Left ventricle myocardium inferior (tissue), 1 donor: Measurements from ENCODE around the gene ADAR. TPM values are rescaled to one million over a fixed set of nuclear protein-coding genes. Genes with fewer than 3 reads are reported as not detected.

Experiments
- DNase-seq: peaks from one replicate; pipeline ENCODE4 v3.0.0-alpha.2; 2020
- H3K27ac ChIP-seq: fragments of 200-600 bp; replicated peaks from 2 replicates; pipeline ENCODE4 v1.8.0; 2021
- H3K27me3 ChIP-seq: fragments of 200-600 bp; 2 replicates; pipeline ENCODE4 v1.8.0; 2021; ENCODE audit warnings: low read depth
- H3K36me3 ChIP-seq: fragments of 200-600 bp; 2 replicates; pipeline ENCODE4 v1.8.0; 2021
- H3K4me1 ChIP-seq: fragments of 200-600 bp; 2 replicates; pipeline ENCODE4 v1.8.0; 2021
- H3K4me3 ChIP-seq: fragments of 200-600 bp; 2 replicates; pipeline ENCODE4 v1.8.0; 2021; ENCODE audit warnings: mild to moderate bottlenecking, moderate library complexity
- H3K9me3 ChIP-seq: fragments of 200-600 bp; replicated peaks from 2 replicates; pipeline ENCODE4 v1.8.0; 2021
- CTCF ChIP-seq: fragments of 200-600 bp; IDR thresholded peaks from 2 replicates; pipeline ENCODE4 v1.8.0; 2021; ENCODE audit warnings: antibody characterized with exemption, mild to moderate bottlenecking, borderline replicate concordance
- intact Hi-C: fragments of 100-400 bp; cut with micrococcal nuclease; formaldehyde crosslinking; loops from one replicate; pipeline ENCODE4 v1.11.0; 2022
- total RNA-seq: library from RNA; stranded (reverse); fragmentation: NEBNext Ultra II Directional; extraction: Animal tissue kit (Norgen Biotek cat#: 25700); gene quantifications from one replicate; pipeline ENCODE4 v1.2.1, GENCODE V29; 2021
- donor health status: DM: no; HTN: yes; CAD: no; lungs with severe emphysema.

Gene ADAR
- total RNA-seq, 1 donor from 2014 or later = 55.8 TPM

- TF ChIP-seq CTCF = no peak
- no peak overlapping the region for H3K27ac ChIP-seq
- H3K36me3 ChIP-seq = peaks cover 17% of the 10 kb centered on the region
- H3K4me1 ChIP-seq = peaks cover 82% of the 10 kb centered on the region
- intact Hi-C loops = no loop called here
- DNase-seq = no peak
- no peaks in the 10 kb centered on the region for H3K27me3 ChIP-seq
- H3K9me3 ChIP-seq = no peaks in the 10 kb centered on the region
- H3K4me3 ChIP-seq = no peak overlapping the region
Observed at GRCh38 chr1:154605534-154605933, 2.5 kb downstream of the ADAR start.

GRCh38 chr1:154603317-154603716, 4.7 kb downstream of the ADAR start:
- no peaks in the 10 kb centered on the region for H3K27me3 ChIP-seq
- TF ChIP-seq CTCF = no peak
- intact Hi-C loops = no loop called here
- no peak for DNase-seq
- no peak overlapping the region for H3K27ac ChIP-seq
- H3K9me3 ChIP-seq = no peaks in the 10 kb centered on the region
- H3K4me3 ChIP-seq = no peak overlapping the region
- H3K4me1 ChIP-seq = peaks cover 89% of the 10 kb centered on the region
- peaks cover 37% of the 10 kb centered on the region for H3K36me3 ChIP-seq

- no peak for DNase-seq
- intact Hi-C loops = no loop called here
- Histone ChIP-seq H3K36me3 (peaks cover 74% of the 10 kb centered on the region), H3K4me3 (no peak overlapping the region), H3K4me1 (peaks cover 60% of the 10 kb centered on the region), H3K27me3 (no peaks in the 10 kb centered on the region), H3K27ac (peak overlapping the region; percentile 68), H3K9me3 (no peaks in the 10 kb centered on the region)
- no peak for TF ChIP-seq CTCF
Observed at GRCh38 chr1:154599658-154600057, 8.3 kb downstream of the ADAR start.

- TF ChIP-seq CTCF = no peak
- DNase-seq = no peak
- Histone ChIP-seq H3K36me3 (peaks cover 80% of the 10 kb centered on the region), H3K27ac (peak overlapping the region; percentile 68), H3K4me3 (no peak overlapping the region), H3K4me1 (peaks cover 54% of the 10 kb centered on the region), H3K9me3 (no peaks in the 10 kb centered on the region), H3K27me3 (no peaks in the 10 kb centered on the region)
- intact Hi-C loops = no loop called here
Observed at GRCh38 chr1:154598871-154599635, 8.9 kb downstream of the ADAR start.

GRCh38 chr1:154595621-154596020, 12.4 kb downstream of the ADAR start:
- Histone ChIP-seq H3K4me3 (no peak overlapping the region), H3K36me3 (peaks cover 96% of the 10 kb centered on the region)
- intact Hi-C loops = no loop called here

More at GRCh38 chr1:154595621-154596020, 12.4 kb downstream of the ADAR start:
- Histone ChIP-seq H3K27ac (no peak overlapping the region), H3K4me1 (peaks cover 23% of the 10 kb centered on the region), H3K9me3 (no peaks in the 10 kb centered on the region), H3K27me3 (no peaks in the 10 kb centered on the region)
- TF ChIP-seq CTCF = no peak
- no peak for DNase-seq
